ENCODE measurements around the gene FEM1C. TPM values are rescaled to one million over a fixed set of nuclear protein-coding genes. Genes with fewer than 3 reads are reported as not detected.

FEM1C gene
- total and polyA plus RNA-seq, 10 of the 15 experiments (the other 5 are each of a cell fraction or from before 2014, with no cell fraction given), result 1.9 to 15.6 (median 8.0) TPM

DNA sequence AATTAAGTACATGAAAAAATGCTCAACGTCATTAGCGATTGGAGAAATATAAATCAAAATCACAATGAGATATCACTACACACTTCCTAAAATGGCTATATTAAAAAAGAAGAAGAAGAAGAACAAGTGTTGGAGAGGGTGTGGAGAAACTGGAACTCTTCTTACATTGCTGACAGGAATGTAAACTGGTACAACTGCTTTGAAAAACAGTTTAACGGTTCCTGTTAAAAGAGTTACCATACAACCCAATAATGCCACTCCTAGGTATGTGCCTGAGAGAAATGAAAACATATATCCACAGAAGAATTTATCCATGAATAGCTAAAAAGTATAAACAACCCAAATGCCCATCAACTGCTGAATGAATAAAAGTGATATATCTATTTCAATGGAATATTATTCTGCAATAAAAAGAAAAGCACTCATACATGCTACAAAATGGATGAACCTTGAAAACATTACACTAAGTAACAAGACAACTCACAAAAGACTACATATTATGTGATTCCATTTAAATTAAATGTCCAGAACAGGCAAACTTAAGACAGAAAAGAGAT, 9.0 kb downstream of the FEM1C start:
- in situ Hi-C loops (cut with MboI), result no loop called here
- Histone ChIP-seq H3K4me2 (ENCODE audit: control insufficient read depth, insufficient read depth) (0 out of 2 replicates have a peak overlapping the region, but pooled peaks have one; percentile 3), H3K4me1 (ENCODE audit: control insufficient read depth, insufficient read depth, low read length) (no peaks in the 10 kb centered on the region), H3K27ac (ENCODE audit: control insufficient read depth, insufficient read depth) (no peak overlapping the region), H3K9ac (ENCODE audit: control insufficient read depth, insufficient read depth, low read length) (no peak overlapping the region), H3K4me3 (no peak overlapping the region), H3K27me3 (replicated peaks in 1 of 2; ENCODE audit: control insufficient read depth in 2 of 2, insufficient read depth in 2 of 2, low read length in 1 of 2) (no peaks in the 10 kb centered on the region), H4K20me1 (ENCODE audit: control insufficient read depth, insufficient read depth) (no peaks in the 10 kb centered on the region; the same call in 1 of the 2 replicates), H3K79me2 (ENCODE audit: control insufficient read depth, insufficient read depth, low read length) (peaks cover 99% of the 10 kb centered on the region), H3K9me3 (replicated peaks; ENCODE audit: control insufficient read depth, insufficient read depth, low read length) (peaks cover 7% of the 10 kb centered on the region), H2AFZ (ENCODE audit: control insufficient read depth, low read depth, low read length) (no peak overlapping the region), H3K36me3 (ENCODE audit: control insufficient read depth in 2 of 2, insufficient read depth in 2 of 2, low read length in 1 of 2) (peaks cover 0 to 16% of the 10 kb centered on the region in 2 experiments; a peak in 1 of 4 replicates)
- no peak for DNase-seq (ENCODE audit: low read depth, low spot score)
- no TSS peak for BruUV-seq (replicated peaks)
- ChIA-PET CTCF (interaction anchor here (0.9 to 1.5 kb wide), 2 partner anchors 226 to 305 kb away, joined by 3 to 5 read pairs; partner anchors contain the start of gene ATG12), SMC1A (ENCODE audit: uncharacterized antibody, unreplicated experiment) (interaction anchor here (0.7 to 13.9 kb wide), 10 partner anchors 12 to 226 kb away, joined by 3 to 166 read pairs (median 6); no protein-coding TSS in a partner anchor), POLR2A (interaction anchor here (0.6 to 1.0 kb wide), 2 partner anchors 9 to 179 kb away, joined by 3 to 6 read pairs; partner anchors contain the start of gene FEM1C), RAD21 (ENCODE audit: unreplicated experiment) (no interaction called here)
- 96% methylated on average over 3 of the region's 3 CpGs for WGBS (ENCODE audit: insufficient coverage, insufficient replicate concordance, low lambda C conversion rate, missing lambda C conversion rate)
- intact Hi-C loops (cut with micrococcal nuclease; ENCODE audit: unreplicated experiment), result no loop called here
- no peak for ATAC-seq
- FAIRE-seq, result no peak
- peak; percentile 86 for TF ChIP-seq MLLT1 (IDR thresholded peaks at IDR 0.05)
- no peak for TF ChIP-seq CHD1 (IDR thresholded peaks at IDR 0.05; ENCODE audit: low read depth, low read length)
- TF ChIP-seq ZBTB33 (IDR thresholded peaks at IDR 0.05), result peak; percentile 84

Measured in GM12878 (cell line).